ENCODE measurements around the gene RFT1.

Gene RFT1

DNA sequence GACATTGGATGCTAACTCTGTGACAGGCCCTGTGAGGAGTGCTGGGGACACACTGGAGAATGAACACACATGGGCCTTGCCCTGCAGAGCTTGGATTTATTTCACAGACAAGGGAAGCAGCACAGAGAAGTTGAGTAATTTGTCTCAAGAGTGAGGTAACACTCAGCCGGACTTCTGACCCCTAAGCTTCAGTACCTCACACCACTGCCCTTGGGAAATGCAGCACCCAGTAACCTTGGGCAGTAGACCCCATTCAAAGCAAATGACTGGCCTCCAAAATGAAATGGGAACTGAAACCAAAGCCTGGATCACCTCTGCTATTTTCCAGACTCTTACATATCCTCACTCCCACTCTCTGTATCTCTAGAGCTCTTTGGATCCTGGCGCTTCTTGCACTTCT lies 37.3 kb downstream of the RFT1 start:
- H3K4me1 ChIP-seq (ENCODE audit: control insufficient read depth in 2 of 2, insufficient read depth in 2 of 2, low read length in 2 of 2), result no peaks in the 10 kb centered on the region
- no peaks in the 10 kb centered on the region for H3K27me3 ChIP-seq (ENCODE audit: control insufficient read depth in 2 of 2, insufficient read depth in 2 of 2, low read length in 2 of 2)
- no peak overlapping the region for H3K27ac ChIP-seq (ENCODE audit: low read depth in 2 of 2, low read length in 2 of 2)
- H3K9ac ChIP-seq (ENCODE audit: low read depth in 1 of 2, low read length in 2 of 2), result no peak overlapping the region
- H3K9me3 ChIP-seq (ENCODE audit: control insufficient read depth in 2 of 2, low read length in 2 of 2), result no peaks in the 10 kb centered on the region
- peaks cover 33 to 55% of the 10 kb centered on the region in 2 donors for H3K36me3 ChIP-seq (ENCODE audit: control insufficient read depth in 2 of 2, insufficient read depth in 2 of 2, low read length in 2 of 2)
- H3K4me3 ChIP-seq (ENCODE audit: low read length in 2 of 2), result no peak overlapping the region

DNA sequence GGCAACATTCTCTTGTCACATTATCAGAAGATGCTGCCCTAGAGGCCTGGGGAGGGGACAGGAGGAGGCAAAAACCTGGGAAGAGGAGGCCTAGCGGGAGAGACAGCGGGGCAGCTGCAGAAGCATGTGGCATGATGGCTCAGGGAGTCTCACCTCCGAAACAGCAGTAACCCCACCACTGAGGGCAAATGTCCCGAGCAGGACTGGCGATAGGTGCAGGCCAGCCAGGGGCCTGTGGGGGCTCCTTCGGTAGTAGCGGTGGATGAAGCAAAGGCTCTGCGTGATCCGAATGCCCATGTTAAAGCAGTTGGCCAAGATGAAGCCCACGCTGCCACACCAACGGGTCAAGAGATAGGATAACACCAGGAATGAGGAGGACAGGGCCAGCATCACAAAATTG lies 38.0 kb downstream of the RFT1 start:
- Histone ChIP-seq H3K9ac (ENCODE audit: low read depth in 1 of 2, low read length in 2 of 2) (no peak overlapping the region), H3K4me1 (ENCODE audit: control insufficient read depth in 2 of 2, insufficient read depth in 2 of 2, low read length in 2 of 2) (no peaks in the 10 kb centered on the region), H3K27ac (ENCODE audit: low read depth in 2 of 2, low read length in 2 of 2) (no peak overlapping the region), H3K36me3 (ENCODE audit: control insufficient read depth in 2 of 2, insufficient read depth in 2 of 2, low read length in 2 of 2) (peaks cover 33 to 55% of the 10 kb centered on the region in 2 donors), H3K27me3 (ENCODE audit: control insufficient read depth in 2 of 2, insufficient read depth in 2 of 2, low read length in 2 of 2) (no peaks in the 10 kb centered on the region), H3K4me3 (ENCODE audit: low read length in 2 of 2) (no peak overlapping the region), H3K9me3 (ENCODE audit: control insufficient read depth in 2 of 2, low read length in 2 of 2) (no peaks in the 10 kb centered on the region)

DNA sequence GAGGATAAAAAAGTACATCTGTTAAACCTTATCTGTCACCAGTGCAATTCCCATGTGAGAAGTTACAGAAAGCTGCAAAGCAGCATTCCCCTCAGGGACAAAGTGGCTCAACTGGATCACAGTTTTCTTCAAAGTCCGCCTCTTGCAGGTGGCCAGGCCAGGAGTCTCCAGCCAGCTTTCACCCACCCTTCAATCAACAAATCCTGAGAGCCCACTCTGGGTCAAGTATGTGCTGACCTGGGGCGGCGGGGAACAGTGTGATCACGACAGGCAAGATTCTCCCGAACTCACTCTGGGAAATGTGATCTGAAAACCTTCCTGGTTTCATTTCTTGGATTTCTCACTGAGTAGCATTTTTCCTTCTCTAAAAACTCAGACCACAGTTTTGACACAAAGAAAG lies 39.2 kb downstream of the RFT1 start:
- no peaks in the 10 kb centered on the region for H3K4me1 ChIP-seq (ENCODE audit: control insufficient read depth in 2 of 2, insufficient read depth in 2 of 2, low read length in 2 of 2)
- no peak overlapping the region for H3K4me3 ChIP-seq (ENCODE audit: low read length in 2 of 2)
- H3K9ac ChIP-seq (ENCODE audit: low read depth in 1 of 2, low read length in 2 of 2), result no peak overlapping the region
- H3K36me3 ChIP-seq (ENCODE audit: control insufficient read depth in 2 of 2, insufficient read depth in 2 of 2, low read length in 2 of 2), result peaks cover 33 to 55% of the 10 kb centered on the region in 2 donors
- H3K9me3 ChIP-seq (ENCODE audit: control insufficient read depth in 2 of 2, low read length in 2 of 2), result no peaks in the 10 kb centered on the region
- no peaks in the 10 kb centered on the region for H3K27me3 ChIP-seq (ENCODE audit: control insufficient read depth in 2 of 2, insufficient read depth in 2 of 2, low read length in 2 of 2)
- no peak overlapping the region for H3K27ac ChIP-seq (ENCODE audit: low read depth in 2 of 2, low read length in 2 of 2)

DNA sequence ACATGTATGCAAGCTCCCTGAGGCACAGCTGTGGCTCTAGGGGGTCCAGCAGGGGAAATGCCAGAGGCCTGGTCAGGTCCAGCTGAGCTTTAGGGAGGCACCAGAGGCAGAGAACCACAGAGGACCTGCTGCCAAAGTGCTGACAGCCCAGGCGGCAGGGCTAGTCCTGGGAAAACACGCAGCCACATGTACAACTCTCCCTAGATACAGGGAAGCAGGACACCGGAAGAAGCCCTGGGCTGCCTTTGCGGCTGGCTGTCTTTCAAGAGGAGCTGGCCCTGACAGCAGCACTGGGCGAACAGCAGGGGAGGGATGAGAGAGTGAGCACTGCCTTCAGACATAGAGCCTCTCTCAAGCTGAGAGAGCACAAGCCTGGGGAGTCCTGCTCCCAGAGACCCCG lies 40.7 kb downstream of the RFT1 start:
- H3K9me3 ChIP-seq (ENCODE audit: control insufficient read depth in 2 of 2, low read length in 2 of 2), result no peaks in the 10 kb centered on the region
- no peaks in the 10 kb centered on the region for H3K4me1 ChIP-seq (ENCODE audit: control insufficient read depth in 2 of 2, insufficient read depth in 2 of 2, low read length in 2 of 2)
- H3K36me3 ChIP-seq (ENCODE audit: control insufficient read depth in 2 of 2, insufficient read depth in 2 of 2, low read length in 2 of 2), result peaks cover 29 to 56% of the 10 kb centered on the region in 2 donors
- no peaks in the 10 kb centered on the region for H3K27me3 ChIP-seq (ENCODE audit: control insufficient read depth in 2 of 2, insufficient read depth in 2 of 2, low read length in 2 of 2)
- H3K27ac ChIP-seq (ENCODE audit: low read depth in 2 of 2, low read length in 2 of 2), result no peak overlapping the region
- no peak overlapping the region for H3K4me3 ChIP-seq (ENCODE audit: low read length in 2 of 2)
- no peak overlapping the region for H3K9ac ChIP-seq (ENCODE audit: low read depth in 1 of 2, low read length in 2 of 2)

DNA sequence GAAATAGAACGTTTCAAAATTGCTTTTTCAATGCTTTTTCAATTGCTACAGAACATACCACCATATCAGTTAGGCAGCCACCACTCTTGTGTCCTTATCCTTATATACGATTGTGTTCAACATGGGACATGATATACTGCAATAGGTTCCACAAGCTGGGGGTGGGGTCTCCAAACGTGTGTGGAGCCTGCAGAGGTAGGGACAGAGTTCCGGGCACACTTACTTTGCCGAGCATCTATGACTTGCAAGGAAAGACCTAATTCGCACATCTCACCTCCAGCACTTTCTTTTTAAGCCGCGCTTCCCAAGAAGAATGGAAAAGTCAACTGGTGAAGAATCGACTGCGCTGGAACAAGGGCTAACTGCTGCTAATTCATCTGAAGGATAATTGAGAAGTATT lies 44.8 kb downstream of the RFT1 start:
- Histone ChIP-seq H3K4me3 (ENCODE audit: low read length in 2 of 2) (no peak overlapping the region), H3K27ac (ENCODE audit: low read depth in 2 of 2, low read length in 2 of 2) (no peak overlapping the region), H3K4me1 (ENCODE audit: control insufficient read depth in 2 of 2, insufficient read depth in 2 of 2, low read length in 2 of 2) (no peaks in the 10 kb centered on the region), H3K9ac (ENCODE audit: low read depth in 1 of 2, low read length in 2 of 2) (no peak overlapping the region), H3K9me3 (ENCODE audit: control insufficient read depth in 2 of 2, low read length in 2 of 2) (no peaks in the 10 kb centered on the region), H3K36me3 (ENCODE audit: control insufficient read depth in 2 of 2, insufficient read depth in 2 of 2, low read length in 2 of 2) (peaks cover 10 to 19% of the 10 kb centered on the region in 2 donors), H3K27me3 (ENCODE audit: control insufficient read depth in 2 of 2, insufficient read depth in 2 of 2, low read length in 2 of 2) (no peaks in the 10 kb centered on the region)

DNA sequence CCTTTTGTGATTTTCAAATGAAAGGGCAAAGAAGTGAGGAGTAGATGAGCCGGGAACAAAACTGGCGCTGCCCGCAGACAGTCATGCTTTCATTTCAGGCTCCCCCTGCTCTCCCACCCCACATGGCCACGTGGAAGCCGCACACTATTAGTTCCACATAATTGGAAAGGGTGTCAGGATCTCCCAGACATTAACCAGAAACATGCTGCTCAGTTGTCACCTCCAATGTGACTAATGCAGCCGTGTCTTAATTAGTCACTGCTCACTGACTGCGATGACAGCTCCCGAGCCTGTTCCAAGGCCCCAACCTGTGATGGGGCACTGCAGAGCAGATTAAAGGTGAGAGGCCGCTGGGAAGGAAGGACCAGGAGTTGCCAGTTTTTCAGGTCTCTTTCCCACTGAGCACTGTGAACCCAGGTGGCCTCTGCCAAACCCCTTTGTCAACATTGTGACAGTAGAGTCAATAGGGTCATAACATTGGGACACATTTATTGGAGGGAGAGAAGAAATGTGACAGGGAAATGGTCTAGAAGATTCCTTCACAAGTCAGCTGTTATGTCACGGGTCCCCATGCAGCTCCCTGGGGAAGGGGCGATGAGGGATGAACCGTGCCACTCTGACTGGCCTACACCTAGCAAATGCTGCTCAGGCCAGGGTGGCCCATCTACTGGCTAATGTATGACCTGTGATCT lies 45.8 kb downstream of the RFT1 start:
- Histone ChIP-seq H3K4me3 (ENCODE audit: low read length in 2 of 2) (no peak overlapping the region), H3K27me3 (ENCODE audit: control insufficient read depth in 2 of 2, insufficient read depth in 2 of 2, low read length in 2 of 2) (no peaks in the 10 kb centered on the region), H3K9ac (ENCODE audit: low read depth in 1 of 2, low read length in 2 of 2) (no peak overlapping the region), H3K36me3 (ENCODE audit: control insufficient read depth in 2 of 2, insufficient read depth in 2 of 2, low read length in 2 of 2) (peaks cover 3 to 9% of the 10 kb centered on the region in 2 donors), H3K4me1 (ENCODE audit: control insufficient read depth in 2 of 2, insufficient read depth in 2 of 2, low read length in 2 of 2) (no peaks in the 10 kb centered on the region), H3K9me3 (ENCODE audit: control insufficient read depth in 2 of 2, low read length in 2 of 2) (no peaks in the 10 kb centered on the region), H3K27ac (ENCODE audit: low read depth in 2 of 2, low read length in 2 of 2) (no peak overlapping the region)

DNA sequence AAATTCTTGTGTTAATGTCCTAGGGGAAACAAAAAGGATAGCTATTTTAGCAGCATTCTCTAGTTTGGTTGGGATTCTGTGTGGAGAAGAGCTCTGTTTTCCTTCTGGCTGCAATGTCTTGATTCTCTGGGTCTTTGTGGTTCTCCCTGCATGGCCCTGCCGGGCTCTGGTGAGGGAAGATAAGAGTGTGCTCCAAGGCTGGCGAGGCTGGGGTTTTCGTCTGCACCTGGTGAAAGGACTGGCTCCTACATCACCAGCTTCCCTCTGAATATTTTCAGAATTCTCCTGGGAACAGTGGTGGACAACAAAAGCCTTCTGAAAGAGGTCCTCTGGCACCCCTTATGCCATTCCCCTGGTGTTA lies 46.3 kb downstream of the RFT1 start:
- Histone ChIP-seq H3K4me1 (ENCODE audit: control insufficient read depth in 2 of 2, insufficient read depth in 2 of 2, low read length in 2 of 2) (no peaks in the 10 kb centered on the region), H3K4me3 (ENCODE audit: low read length in 2 of 2) (no peak overlapping the region), H3K9ac (ENCODE audit: low read depth in 1 of 2, low read length in 2 of 2) (no peak overlapping the region), H3K9me3 (ENCODE audit: control insufficient read depth in 2 of 2, low read length in 2 of 2) (no peaks in the 10 kb centered on the region), H3K36me3 (ENCODE audit: control insufficient read depth in 2 of 2, insufficient read depth in 2 of 2, low read length in 2 of 2) (peaks cover 0 to 9% of the 10 kb centered on the region in 2 donors), H3K27ac (ENCODE audit: low read depth in 2 of 2, low read length in 2 of 2) (no peak overlapping the region), H3K27me3 (ENCODE audit: control insufficient read depth in 2 of 2, insufficient read depth in 2 of 2, low read length in 2 of 2) (no peaks in the 10 kb centered on the region)

DNA sequence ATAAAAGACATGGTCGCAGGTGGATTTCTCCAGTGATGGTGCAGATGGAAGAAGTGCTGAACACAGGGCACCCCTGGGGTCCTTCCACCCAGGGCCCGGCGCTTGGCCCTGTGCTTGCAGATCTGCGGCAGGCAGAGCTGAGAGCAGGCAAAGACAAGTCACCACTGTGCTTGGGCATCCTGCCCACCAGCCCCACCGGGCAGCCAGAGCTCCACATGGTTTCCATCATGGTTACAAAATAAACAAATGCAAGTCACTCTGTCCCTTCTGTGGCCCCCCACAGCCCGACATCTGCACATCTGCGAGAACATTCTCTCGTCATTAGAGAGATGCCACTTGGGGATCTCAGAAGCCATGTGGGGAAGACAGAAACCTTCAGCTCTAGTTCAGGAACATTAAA lies 46.7 kb downstream of the RFT1 start:
- Histone ChIP-seq H3K9ac (ENCODE audit: low read depth in 1 of 2, low read length in 2 of 2) (no peak overlapping the region), H3K4me1 (ENCODE audit: control insufficient read depth in 2 of 2, insufficient read depth in 2 of 2, low read length in 2 of 2) (no peaks in the 10 kb centered on the region), H3K4me3 (ENCODE audit: low read length in 2 of 2) (no peak overlapping the region), H3K9me3 (ENCODE audit: control insufficient read depth in 2 of 2, low read length in 2 of 2) (no peaks in the 10 kb centered on the region), H3K36me3 (ENCODE audit: control insufficient read depth in 2 of 2, insufficient read depth in 2 of 2, low read length in 2 of 2) (peaks cover 0 to 9% of the 10 kb centered on the region in 2 donors), H3K27ac (ENCODE audit: low read depth in 2 of 2, low read length in 2 of 2) (no peak overlapping the region), H3K27me3 (ENCODE audit: control insufficient read depth in 2 of 2, insufficient read depth in 2 of 2, low read length in 2 of 2) (no peaks in the 10 kb centered on the region)

DNA sequence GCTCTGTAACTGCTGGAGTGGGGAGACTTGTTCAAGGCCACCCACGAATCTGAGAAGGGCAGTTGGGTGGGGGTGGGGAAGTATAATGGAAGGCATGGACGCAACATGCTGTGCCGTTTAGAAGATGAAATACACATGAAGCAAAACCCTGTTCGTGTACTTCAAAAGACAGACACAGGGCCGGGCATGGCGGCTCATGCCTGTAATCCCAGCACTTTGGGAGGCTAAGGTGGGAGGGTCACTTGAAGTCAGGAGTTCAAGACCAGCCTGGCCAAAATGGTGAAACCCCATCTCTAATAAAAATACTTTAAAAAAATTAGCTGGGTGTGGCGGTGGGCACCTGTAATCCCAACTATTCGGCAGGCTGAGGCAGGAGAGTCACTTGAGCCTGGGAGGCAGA lies 47.5 kb downstream of the RFT1 start:
- no peak overlapping the region for H3K4me3 ChIP-seq (ENCODE audit: low read length in 2 of 2)
- no peak overlapping the region for H3K27ac ChIP-seq (ENCODE audit: low read depth in 2 of 2, low read length in 2 of 2)
- no peaks in the 10 kb centered on the region for H3K4me1 ChIP-seq (ENCODE audit: control insufficient read depth in 2 of 2, insufficient read depth in 2 of 2, low read length in 2 of 2)
- peaks cover 0 to 3% of the 10 kb centered on the region in 2 donors for H3K36me3 ChIP-seq (ENCODE audit: control insufficient read depth in 2 of 2, insufficient read depth in 2 of 2, low read length in 2 of 2)
- H3K9me3 ChIP-seq (ENCODE audit: control insufficient read depth in 2 of 2, low read length in 2 of 2), result no peaks in the 10 kb centered on the region
- no peaks in the 10 kb centered on the region for H3K27me3 ChIP-seq (ENCODE audit: control insufficient read depth in 2 of 2, insufficient read depth in 2 of 2, low read length in 2 of 2)
- no peak overlapping the region for H3K9ac ChIP-seq (ENCODE audit: low read depth in 1 of 2, low read length in 2 of 2)

DNA sequence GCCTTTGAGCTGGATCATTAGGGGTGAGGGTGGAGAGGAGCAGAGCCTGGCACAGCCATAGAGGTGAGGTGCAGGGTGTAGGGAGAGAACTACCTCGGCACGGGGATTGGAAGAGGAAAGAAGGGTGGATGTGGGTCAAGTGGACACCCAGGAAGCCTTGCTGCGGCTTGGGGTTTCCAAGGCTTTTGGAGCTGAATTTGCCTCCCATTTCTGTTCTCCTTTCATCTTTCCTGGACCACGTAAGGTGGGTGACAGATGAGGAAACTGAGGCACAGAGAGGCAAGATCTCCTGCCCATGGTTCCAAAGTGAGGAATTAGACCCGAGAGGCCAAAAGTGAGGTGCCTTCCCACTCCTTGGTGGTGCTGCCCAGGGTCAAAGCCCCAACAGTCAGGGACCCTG lies 48.9 kb downstream of the RFT1 start:
- H3K27me3 ChIP-seq (ENCODE audit: control insufficient read depth in 2 of 2, insufficient read depth in 2 of 2, low read length in 2 of 2), result no peaks in the 10 kb centered on the region
- no peaks in the 10 kb centered on the region for H3K9me3 ChIP-seq (ENCODE audit: control insufficient read depth in 2 of 2, low read length in 2 of 2)
- H3K36me3 ChIP-seq (ENCODE audit: control insufficient read depth in 2 of 2, insufficient read depth in 2 of 2, low read length in 2 of 2), result peaks cover 0 to 3% of the 10 kb centered on the region in 2 donors
- no peak overlapping the region for H3K27ac ChIP-seq (ENCODE audit: low read depth in 2 of 2, low read length in 2 of 2)
- H3K9ac ChIP-seq (ENCODE audit: low read depth in 1 of 2, low read length in 2 of 2), result no peak overlapping the region
- H3K4me1 ChIP-seq (ENCODE audit: control insufficient read depth in 2 of 2, insufficient read depth in 2 of 2, low read length in 2 of 2), result no peaks in the 10 kb centered on the region
- H3K4me3 ChIP-seq (ENCODE audit: low read length in 2 of 2), result no peak overlapping the region
